GM23338 (cell line): ENCODE measurements around the gene SVIL. TPM values are rescaled to one million over a fixed set of nuclear protein-coding genes. Genes with fewer than 3 reads are reported as not detected.
"Not testable (repeated sequence)": the region's sequence is repeated elsewhere in the genome, so short reads cannot be mapped to it uniquely, and the experiment has no call there.

Experiments
- ATAC-seq: fragments of 200-7000 bp; cut with Tn5 transposase; 3 replicates; pipeline ENCODE4 v1.9.1; 2020
- DNase-seq: peaks from one replicate; pipeline ENCODE4 v3.0.0-alpha.2; 2015; ENCODE audit warnings: low spot score
- H2AFZ ChIP-seq: fragments of 200-600 bp; sonication (generic); 2 replicates; pipeline ENCODE4 v1.8.0; 2016; ENCODE audit warnings: antibody characterized with exemption, mild to moderate bottlenecking, moderate library complexity
- H3F3A ChIP-seq: fragments of 200-600 bp; sonication (generic); replicated peaks from 2 replicates; pipeline ENCODE4 v1.8.0; 2017; ENCODE audit warnings: antibody characterized with exemption, mixed run types, low read depth
- H3K27ac ChIP-seq: fragments of 200-600 bp; sonication (generic); 2 replicates; pipeline ENCODE4 v1.6.1; 2016; ENCODE audit warnings: low read depth
- H3K27me3 ChIP-seq: fragments of 200-600 bp; sonication (generic); 2 replicates; pipeline ENCODE4 v1.8.0; 2016; ENCODE audit warnings: mild to moderate bottlenecking, mixed run types, moderate library complexity; ENCODE audit not compliant: insufficient read depth
- H3K36me3 ChIP-seq: fragments of 200-600 bp; sonication (generic); 2 replicates; pipeline ENCODE4 v1.8.0; 2016; ENCODE audit warnings: mild to moderate bottlenecking; ENCODE audit not compliant: insufficient read depth
- H3K4me1 ChIP-seq: fragments of 200-600 bp; sonication (generic); 2 replicates; pipeline ENCODE4 v1.8.0; 2016; ENCODE audit warnings: mild to moderate bottlenecking, moderate library complexity; ENCODE audit not compliant: insufficient read depth
- H3K4me2 ChIP-seq: fragments of 200-600 bp; sonication (generic); 2 replicates; pipeline ENCODE4 v1.7.1; 2017; ENCODE audit warnings: mixed run types
- H3K4me3 ChIP-seq: fragments of 200-600 bp; sonication (generic); 2 replicates; pipeline ENCODE4 v1.6.1; 2016; ENCODE audit warnings: mixed run types
- H3K79me2 ChIP-seq: fragments of 200-600 bp; sonication (generic); replicated peaks from 2 replicates; pipeline ENCODE4 v1.8.0; 2017; ENCODE audit warnings: mild to moderate bottlenecking; ENCODE audit not compliant: insufficient read depth
- H3K9me2 ChIP-seq: fragments of 200-600 bp; sonication (generic); 2 replicates; pipeline ENCODE4 v1.8.0; 2017; ENCODE audit not compliant: insufficient read depth
- H4K20me1 ChIP-seq: fragments of 200-600 bp; sonication (generic); replicated peaks from 2 replicates; pipeline ENCODE4 v1.8.0; 2017; ENCODE audit warnings: mild to moderate bottlenecking; ENCODE audit not compliant: insufficient read depth
- H3K27ac Mint-ChIP-seq: 2 replicates; pipeline ENCODE4 v1.8.0; 2020; ENCODE audit warnings: inconsistent platforms, mild to moderate bottlenecking, moderate library complexity, mixed read lengths
- H3K27me3 Mint-ChIP-seq: 3 replicates; pipeline ENCODE4 v1.8.0; 2022; ENCODE audit warnings: low read depth, mild to moderate bottlenecking, moderate library complexity, mixed read lengths, inconsistent platforms; ENCODE audit not compliant: insufficient read depth, poor library complexity
- H3K36me3 Mint-ChIP-seq: 3 replicates; pipeline ENCODE4 v1.8.0; 2021; ENCODE audit warnings: low read depth, mild to moderate bottlenecking, inconsistent platforms, moderate library complexity, mixed read lengths
- H3K4me1 Mint-ChIP-seq: 3 replicates; pipeline ENCODE4 v1.8.0; 2020; ENCODE audit warnings: mild to moderate bottlenecking, inconsistent platforms, mixed read lengths
- H3K4me3 Mint-ChIP-seq: 3 replicates; pipeline ENCODE4 v1.8.0; 2021; ENCODE audit warnings: moderate library complexity, mild to moderate bottlenecking, inconsistent platforms, mixed read lengths
- H3K9me3 Mint-ChIP-seq: 3 replicates; pipeline ENCODE4 v1.8.0; 2020; ENCODE audit warnings: moderate library complexity, mild to moderate bottlenecking, inconsistent platforms, mixed read lengths
- CREB1 ChIP-seq: fragments of 250-450 bp; sonication (Bioruptor Pico); IDR thresholded peaks from 2 replicates; pipeline ENCODE4 v1.5.0; 2020; ENCODE audit warnings: low read depth, mild to moderate bottlenecking, moderate library complexity
- JUNB ChIP-seq: IDR thresholded peaks from one replicate; pipeline ENCODE4 v1.6.1; 2016; ENCODE audit warnings: antibody characterized with exemption; ENCODE audit not compliant: unreplicated experiment
- POLR2AphosphoS5 ChIP-seq: IDR thresholded peaks from 2 replicates; pipeline ENCODE4 v1.6.1; 2016; ENCODE audit warnings: antibody characterized with exemption, low read depth
- STAT1 ChIP-seq: IDR thresholded peaks from one replicate; pipeline ENCODE4 v1.6.1; 2016; ENCODE audit warnings: antibody characterized with exemption; ENCODE audit not compliant: unreplicated experiment
- ZNF331 ChIP-seq: fragments of 250-450 bp; sonication (Bioruptor Pico); IDR thresholded peaks from 2 replicates; pipeline ENCODE4 v1.5.0; 2020; ENCODE audit warnings: low read depth, mild to moderate bottlenecking, moderate library complexity
- polyA plus RNA-seq: library from polyadenylated mRNA; unstranded; fragments of >200 nt; fragmentation: Nextera tagmentation; extraction: Ambion mirVana; gene quantifications from 2 replicates; pipeline ENCODE4 v1.2.1, GENCODE V29; 2016
- total RNA-seq: library from RNA; depleted of rRNA; stranded (reverse); fragments of >200 nt; shearing (Covaris generic); gene quantifications from 2 replicates; pipeline ENCODE4 v1.2.3, GENCODE V29; 2014
- TF ChIP-seq, protein P1 (sequence below): IDR thresholded peaks from 2 replicates; pipeline ENCODE4 v1.6.1; 2016; ENCODE audit warnings: antibody characterized with exemption
- TF ChIP-seq, protein P2 (sequence below): fragments of 250-450 bp; sonication (Bioruptor Pico); IDR thresholded peaks from 2 replicates; pipeline ENCODE4 v1.5.0; 2020; ENCODE audit warnings: mild to moderate bottlenecking, moderate library complexity

SVIL gene
- total and polyA plus RNA-seq, 2 experiments from 2014 or later = 8.8 to 34.9 TPM

DNA sequence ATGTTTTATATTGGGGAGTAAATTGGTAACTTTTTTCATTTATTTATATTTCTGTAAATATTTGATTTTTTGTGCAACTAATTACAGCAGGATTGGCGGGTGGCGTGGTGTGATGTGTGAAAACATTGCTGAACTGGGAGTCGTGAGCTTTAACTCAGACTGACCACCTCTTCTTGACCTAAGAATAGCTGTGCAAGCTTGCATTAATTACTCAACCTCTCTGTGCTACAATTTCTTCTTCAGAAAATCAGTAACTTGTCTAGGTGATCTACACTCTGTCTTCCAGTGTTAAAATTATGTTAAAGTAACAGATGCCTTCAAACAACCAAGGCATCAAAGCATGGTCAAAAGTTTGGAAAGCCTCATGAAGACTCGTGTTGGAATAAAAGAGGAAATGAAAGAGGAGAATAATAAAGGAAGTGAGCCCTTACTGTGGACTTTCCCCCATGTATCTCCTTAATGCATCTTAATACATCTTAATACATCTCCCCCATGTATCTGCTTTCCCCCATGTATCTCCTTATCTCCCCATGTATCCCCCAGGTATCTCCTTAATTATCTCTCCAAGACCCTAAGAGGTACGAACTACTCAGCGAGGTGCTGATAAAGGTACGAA lies 71.2 kb downstream of the SVIL start (continued):
- TF ChIP-seq CREB1 (CRISPR knock-in tag) = no peak
- no peak for TF ChIP-seq STAT1

DNA sequence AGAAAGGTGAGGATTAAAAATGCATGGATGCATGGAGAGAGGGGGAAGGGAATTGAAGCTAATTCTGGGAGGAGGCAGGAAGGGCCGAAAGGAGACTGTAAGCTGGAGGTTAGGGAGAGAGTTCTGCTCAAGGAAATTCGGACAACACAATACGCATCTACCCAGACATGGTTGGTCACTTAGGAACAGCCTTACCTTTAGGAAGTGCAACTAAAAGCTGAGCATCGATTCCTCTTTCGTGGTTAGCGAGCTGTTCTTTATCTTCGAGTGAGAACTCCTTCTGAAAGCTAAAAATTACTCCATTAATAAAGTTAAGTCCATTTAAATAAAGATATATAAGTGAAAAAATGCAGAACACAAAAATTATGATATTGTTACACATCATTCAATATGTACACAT lies 71.8 kb downstream of the SVIL start:
- not testable (repeated sequence) for H3K9me3 Mint-ChIP-seq, H4K20me1 ChIP-seq, H3K27me3 Mint-ChIP-seq, H3K4me2 ChIP-seq, H3K4me3 Mint-ChIP-seq, H3K36me3 Mint-ChIP-seq, DNase-seq, H3K9me2 ChIP-seq, H3K36me3 ChIP-seq, ATAC-seq, H3K27ac ChIP-seq, H3F3A ChIP-seq, H2AFZ ChIP-seq, H3K4me3 ChIP-seq, H3K4me1 ChIP-seq, H3K79me2 ChIP-seq, H3K27me3 ChIP-seq
- Mint-ChIP-seq H3K27ac (peak overlapping the region; percentile 73), H3K4me1 (peaks cover 40% of the 10 kb centered on the region)

DNA sequence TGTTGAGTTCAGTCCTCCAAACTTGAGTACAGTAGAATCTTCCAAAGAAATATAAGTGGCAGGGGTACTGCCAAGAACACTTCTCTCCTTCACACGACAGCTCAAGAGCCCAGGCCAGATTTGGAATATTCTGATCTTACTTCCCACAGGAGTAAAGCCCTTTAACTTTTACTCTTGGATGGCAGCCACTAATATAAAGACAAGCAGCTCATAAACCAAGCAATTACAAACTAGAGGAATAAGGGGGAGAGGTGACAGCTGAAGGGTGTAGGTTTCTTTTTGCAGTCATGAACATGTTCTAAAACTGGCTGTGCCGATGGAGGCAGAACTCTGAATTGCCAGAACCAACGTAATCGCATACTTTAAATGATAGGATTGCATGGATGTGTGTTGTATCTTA lies 74.8 kb downstream of the SVIL start:
- TF ChIP-seq JUNB (no peak), POLR2AphosphoS5 (no peak), ZNF331 (CRISPR knock-in tag) (no peak)
- TF ChIP-seq, protein P1, sequence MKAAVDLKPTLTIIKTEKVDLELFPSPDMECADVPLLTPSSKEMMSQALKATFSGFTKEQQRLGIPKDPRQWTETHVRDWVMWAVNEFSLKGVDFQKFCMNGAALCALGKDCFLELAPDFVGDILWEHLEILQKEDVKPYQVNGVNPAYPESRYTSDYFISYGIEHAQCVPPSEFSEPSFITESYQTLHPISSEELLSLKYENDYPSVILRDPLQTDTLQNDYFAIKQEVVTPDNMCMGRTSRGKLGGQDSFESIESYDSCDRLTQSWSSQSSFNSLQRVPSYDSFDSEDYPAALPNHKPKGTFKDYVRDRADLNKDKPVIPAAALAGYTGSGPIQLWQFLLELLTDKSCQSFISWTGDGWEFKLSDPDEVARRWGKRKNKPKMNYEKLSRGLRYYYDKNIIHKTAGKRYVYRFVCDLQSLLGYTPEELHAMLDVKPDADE = no peak
- Mint-ChIP-seq H3K27me3 (peaks cover 2% of the 10 kb centered on the region), H3K27ac (no peak overlapping the region), H3K4me1 (peaks cover 35% of the 10 kb centered on the region), H3K36me3 (no peaks in the 10 kb centered on the region), H3K4me3 (no peak overlapping the region), H3K9me3 (no peaks in the 10 kb centered on the region)
- no peak overlapping the region for H3K4me3 ChIP-seq
- DNase-seq = no peak
- no peak overlapping the region for H3K27ac ChIP-seq
- no peak for ATAC-seq
- no peaks in the 10 kb centered on the region; the same call in 1 of the 2 replicates for H3K4me1 ChIP-seq
- H4K20me1 ChIP-seq = 0 out of 2 replicates have a peak, but pooled peaks cover 3% of the 10 kb centered on the region
- no peak overlapping the region for H2AFZ ChIP-seq
- no peaks in the 10 kb centered on the region for H3K27me3 ChIP-seq
- H3K79me2 ChIP-seq = no peaks in the 10 kb centered on the region
- H3K36me3 ChIP-seq = no peaks in the 10 kb centered on the region
- H3K4me2 ChIP-seq = no peak overlapping the region
- H3K9me2 ChIP-seq = no peaks in the 10 kb centered on the region
- H3F3A ChIP-seq = no peaks in the 10 kb centered on the region

DNA sequence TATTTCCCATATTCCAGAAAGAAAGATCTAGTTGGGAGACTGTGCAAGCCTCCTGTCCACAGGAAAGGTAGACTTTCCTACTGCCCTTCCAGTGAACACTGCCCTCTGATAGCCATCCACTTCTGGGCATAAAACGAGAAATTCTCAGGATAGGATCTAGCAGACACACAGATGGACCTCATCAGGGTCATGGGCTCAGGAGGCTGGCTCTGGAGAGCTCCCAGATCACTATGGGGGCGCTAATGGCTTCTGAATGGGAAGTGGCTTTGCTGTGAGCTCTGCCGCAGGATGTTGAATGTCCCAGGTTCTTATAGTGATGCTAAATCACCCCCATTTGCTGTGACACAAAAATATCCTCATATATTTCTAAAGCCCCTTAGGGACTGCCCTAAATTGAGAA lies 77.1 kb downstream of the SVIL start:
- H3K4me3 Mint-ChIP-seq = no peak overlapping the region
- no peaks in the 10 kb centered on the region for H3K9me3 Mint-ChIP-seq
- Histone ChIP-seq H4K20me1 (0 out of 2 replicates have a peak, but pooled peaks cover 3% of the 10 kb centered on the region), H3K4me3 (no peak overlapping the region), H3K4me2 (no peak overlapping the region), H3F3A (no peaks in the 10 kb centered on the region), H3K36me3 (no peaks in the 10 kb centered on the region), H3K79me2 (no peaks in the 10 kb centered on the region), H3K4me1 (no peaks in the 10 kb centered on the region; the same call in 1 of the 2 replicates), H3K9me2 (no peaks in the 10 kb centered on the region), H3K27me3 (no peaks in the 10 kb centered on the region), H2AFZ (no peak overlapping the region), H3K27ac (no peak overlapping the region)
- H3K27me3 Mint-ChIP-seq = peaks cover 2% of the 10 kb centered on the region
- DNase-seq (peak; percentile 25), ATAC-seq (peak; percentile 46)
- H3K4me1 Mint-ChIP-seq = peaks cover 24% of the 10 kb centered on the region
- H3K36me3 Mint-ChIP-seq = peaks cover 6% of the 10 kb centered on the region; the same call in 1 of the 3 replicates
- H3K27ac Mint-ChIP-seq = no peak overlapping the region
- no peak for TF ChIP-seq CREB1 (CRISPR knock-in tag)
- TF ChIP-seq, protein P2, sequence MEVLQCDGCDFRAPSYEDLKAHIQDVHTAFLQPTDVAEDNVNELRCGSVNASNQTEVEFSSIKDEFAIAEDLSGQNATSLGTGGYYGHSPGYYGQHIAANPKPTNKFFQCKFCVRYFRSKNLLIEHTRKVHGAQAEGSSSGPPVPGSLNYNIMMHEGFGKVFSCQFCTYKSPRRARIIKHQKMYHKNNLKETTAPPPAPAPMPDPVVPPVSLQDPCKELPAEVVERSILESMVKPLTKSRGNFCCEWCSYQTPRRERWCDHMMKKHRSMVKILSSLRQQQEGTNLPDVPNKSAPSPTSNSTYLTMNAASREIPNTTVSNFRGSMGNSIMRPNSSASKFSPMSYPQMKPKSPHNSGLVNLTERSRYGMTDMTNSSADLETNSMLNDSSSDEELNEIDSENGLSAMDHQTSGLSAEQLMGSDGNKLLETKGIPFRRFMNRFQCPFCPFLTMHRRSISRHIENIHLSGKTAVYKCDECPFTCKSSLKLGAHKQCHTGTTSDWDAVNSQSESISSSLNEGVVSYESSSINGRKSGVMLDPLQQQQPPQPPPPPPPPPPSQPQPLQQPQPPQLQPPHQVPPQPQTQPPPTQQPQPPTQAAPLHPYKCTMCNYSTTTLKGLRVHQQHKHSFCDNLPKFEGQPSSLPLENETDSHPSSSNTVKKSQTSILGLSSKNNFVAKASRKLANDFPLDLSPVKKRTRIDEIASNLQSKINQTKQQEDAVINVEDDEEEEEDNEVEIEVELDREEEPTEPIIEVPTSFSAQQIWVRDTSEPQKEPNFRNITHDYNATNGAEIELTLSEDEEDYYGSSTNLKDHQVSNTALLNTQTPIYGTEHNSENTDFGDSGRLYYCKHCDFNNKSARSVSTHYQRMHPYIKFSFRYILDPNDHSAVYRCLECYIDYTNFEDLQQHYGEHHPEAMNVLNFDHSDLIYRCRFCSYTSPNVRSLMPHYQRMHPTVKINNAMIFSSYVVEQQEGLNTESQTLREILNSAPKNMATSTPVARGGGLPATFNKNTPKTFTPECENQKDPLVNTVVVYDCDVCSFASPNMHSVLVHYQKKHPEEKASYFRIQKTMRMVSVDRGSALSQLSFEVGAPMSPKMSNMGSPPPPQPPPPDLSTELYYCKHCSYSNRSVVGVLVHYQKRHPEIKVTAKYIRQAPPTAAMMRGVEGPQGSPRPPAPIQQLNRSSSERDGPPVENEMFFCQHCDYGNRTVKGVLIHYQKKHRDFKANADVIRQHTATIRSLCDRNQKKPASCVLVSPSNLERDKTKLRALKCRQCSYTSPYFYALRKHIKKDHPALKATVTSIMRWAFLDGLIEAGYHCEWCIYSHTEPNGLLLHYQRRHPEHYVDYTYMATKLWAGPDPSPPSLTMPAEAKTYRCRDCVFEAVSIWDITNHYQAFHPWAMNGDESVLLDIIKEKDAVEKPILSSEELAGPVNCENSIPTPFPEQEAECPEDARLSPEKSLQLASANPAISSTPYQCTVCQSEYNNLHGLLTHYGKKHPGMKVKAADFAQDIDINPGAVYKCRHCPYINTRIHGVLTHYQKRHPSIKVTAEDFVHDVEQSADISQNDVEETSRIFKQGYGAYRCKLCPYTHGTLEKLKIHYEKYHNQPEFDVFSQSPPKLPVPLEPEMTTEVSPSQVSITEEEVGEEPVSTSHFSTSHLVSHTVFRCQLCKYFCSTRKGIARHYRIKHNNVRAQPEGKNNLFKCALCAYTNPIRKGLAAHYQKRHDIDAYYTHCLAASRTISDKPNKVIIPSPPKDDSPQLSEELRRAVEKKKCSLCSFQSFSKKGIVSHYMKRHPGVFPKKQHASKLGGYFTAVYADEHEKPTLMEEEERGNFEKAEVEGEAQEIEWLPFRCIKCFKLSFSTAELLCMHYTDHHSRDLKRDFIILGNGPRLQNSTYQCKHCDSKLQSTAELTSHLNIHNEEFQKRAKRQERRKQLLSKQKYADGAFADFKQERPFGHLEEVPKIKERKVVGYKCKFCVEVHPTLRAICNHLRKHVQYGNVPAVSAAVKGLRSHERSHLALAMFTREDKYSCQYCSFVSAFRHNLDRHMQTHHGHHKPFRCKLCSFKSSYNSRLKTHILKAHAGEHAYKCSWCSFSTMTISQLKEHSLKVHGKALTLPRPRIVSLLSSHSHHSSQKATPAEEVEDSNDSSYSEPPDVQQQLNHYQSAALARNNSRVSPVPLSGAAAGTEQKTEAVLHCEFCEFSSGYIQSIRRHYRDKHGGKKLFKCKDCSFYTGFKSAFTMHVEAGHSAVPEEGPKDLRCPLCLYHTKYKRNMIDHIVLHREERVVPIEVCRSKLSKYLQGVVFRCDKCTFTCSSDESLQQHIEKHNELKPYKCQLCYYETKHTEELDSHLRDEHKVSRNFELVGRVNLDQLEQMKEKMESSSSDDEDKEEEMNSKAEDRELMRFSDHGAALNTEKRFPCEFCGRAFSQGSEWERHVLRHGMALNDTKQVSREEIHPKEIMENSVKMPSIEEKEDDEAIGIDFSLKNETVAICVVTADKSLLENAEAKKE = no peak
